Activated CD8-positive, alpha-beta memory T cell treated with anti-CD3 and anti-CD28 coated beads, Interleukin-2, amount 50 U/mL, for 24 hours (primary cell): ENCODE results near the gene PGGT1B.
A peak's percentile ranks its signal among the peaks of the same experiment; 100 is the strongest.

ENCODE experiments used
- DNase-seq: peaks from one replicate; pipeline ENCODE4 v3.0.0-alpha.2; 2020; ENCODE audit errors: extremely low read depth

PGGT1B gene

GRCh38 chr5:115181757-115182156 is 80.9 kb downstream of the PGGT1B start:
- no peak for DNase-seq

GRCh38 chr5:115180165-115180709 is 82.4 kb downstream of the PGGT1B start:
- no peak for DNase-seq

GRCh38 chr5:115179394-115180164 is 83.1 kb downstream of the PGGT1B start:
- DNase-seq, result no peak

DNA sequence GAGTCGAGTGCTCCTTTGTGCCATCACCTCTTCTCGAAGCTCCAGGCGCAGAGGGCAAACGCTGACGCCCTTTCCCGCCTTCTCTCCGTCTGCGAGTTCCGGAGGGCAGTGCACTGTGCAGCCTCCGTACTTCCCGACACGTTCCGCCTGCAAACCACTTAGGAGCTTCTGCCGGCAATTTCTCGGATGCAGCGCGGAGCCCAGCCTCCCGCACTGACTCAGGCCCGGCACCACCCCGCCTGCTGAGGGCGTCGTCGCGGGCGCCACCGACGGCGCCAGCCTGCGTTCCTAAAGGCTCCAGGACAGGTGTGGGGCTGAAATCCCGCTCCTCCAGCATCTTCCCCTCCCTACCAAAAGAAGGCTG is 83.7 kb downstream of the PGGT1B start:
- DNase-seq, result no peak

GRCh38 chr5:115170929-115171510 is 91.7 kb downstream of the PGGT1B start:
- no peak for DNase-seq

DNA sequence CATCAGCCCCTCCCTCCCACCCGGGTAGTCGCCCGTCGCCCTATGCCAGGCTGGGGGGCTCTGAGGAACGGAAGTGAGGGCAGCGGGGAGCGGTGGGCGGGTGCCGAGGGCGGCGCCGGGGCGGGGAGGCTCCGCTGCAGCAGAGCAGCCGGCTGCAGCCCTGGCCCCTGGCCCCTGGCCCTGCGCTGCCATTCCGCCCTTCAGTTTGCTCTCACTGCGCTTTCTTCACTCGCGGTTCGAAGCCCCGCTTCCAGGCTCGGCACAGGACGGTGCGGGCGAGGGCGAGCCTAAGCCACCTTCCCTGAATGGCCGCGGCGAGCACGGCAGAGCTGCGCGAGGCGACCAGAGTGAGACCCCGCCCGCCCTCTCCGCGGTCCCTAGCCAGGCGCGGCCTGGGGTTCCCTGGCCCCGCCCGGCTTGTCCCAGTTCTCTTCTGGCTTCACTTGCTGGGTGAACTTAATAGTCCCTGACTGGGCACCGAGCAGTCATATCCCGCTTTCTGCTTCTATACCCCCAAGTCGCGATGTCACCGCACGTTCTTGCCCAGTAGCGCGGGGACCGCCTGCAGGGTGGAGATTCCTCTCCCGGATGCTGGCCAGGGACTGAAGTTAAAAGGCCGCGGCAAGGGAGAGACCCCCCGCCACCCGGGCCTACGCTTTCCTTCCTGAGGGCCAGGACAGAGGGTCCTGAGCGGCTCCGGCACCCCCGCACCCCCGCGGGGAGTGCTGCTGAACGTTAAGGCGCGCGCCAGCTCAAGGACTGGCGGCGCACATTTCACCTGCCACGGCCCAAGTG is 92.3 kb downstream of the PGGT1B start:
- DNase-seq, result no peak

DNA sequence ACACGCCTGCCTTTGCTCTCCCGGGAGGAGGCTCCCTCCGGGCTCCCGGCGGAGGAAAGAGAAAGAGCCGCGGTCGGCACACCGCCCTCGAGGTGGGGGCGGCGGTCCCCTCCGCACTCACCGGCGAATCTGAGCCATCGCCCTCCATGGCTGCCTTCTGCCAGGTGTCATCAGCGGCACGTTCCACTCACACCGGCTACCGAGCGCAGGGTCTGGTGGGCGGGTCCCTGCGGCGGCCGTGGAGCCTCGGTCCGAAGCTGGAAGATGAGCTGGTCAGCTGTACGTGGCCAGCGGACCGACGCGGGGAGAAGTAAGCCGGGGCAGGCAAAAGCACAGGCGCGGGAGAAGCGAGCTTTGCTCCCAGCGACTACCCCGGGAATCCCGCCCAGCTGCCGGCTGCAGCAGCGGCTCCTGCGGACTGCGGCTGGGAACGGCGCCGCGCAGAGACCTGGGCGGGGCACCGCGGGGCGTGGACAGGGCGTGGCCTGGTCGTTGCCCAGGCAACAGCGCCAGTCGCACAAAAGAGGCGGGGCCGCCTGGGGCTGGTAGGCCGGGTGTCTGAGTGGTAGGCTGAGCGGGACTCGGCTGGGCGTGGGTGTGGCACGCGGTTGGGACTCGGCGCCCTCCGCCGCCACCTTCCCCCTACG is 93.1 kb downstream of the PGGT1B start, which contains the start of gene TRIM36:
Gene TRIM36 (minus strand): TSS at position 422 of the 647 bp plus-strand sequence. CDS start 274 bp downstream, at position 148.
- DNase-seq, result peak; percentile 71

- DNase-seq, result no peak
These were observed 93.7 kb downstream of the PGGT1B start for GRCh38 chr5:115168829-115169486.

DNA sequence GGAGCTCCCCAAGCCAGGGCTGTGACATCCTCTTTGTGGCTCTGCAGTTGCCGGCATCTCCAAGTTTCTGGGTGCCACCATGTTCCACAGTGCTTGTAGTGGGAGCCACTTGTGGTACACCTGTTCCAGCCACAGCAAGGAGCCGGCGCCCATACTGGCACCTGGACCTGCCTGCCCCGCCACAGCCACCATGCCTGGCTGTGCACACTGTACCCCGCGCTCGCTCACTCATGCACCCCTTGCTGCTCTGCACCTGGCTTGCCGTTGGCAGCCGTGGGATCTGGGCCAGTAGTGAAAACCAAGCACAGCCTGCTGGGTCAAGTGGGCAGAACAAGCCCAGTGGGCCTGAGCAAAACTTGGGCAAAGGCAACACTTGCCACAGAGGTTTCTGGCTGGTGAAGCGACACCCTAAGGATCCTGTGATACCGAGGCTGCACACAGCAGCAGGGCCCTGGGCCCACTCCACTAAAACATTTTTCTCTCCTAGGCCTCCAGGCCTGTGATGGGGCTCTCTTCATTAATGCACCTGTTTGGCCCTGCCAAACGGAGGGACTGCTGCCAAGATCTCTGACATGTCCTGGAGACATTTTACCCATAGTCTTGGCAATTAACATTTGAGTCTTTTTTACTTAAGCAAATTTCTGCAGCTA is 95.8 kb downstream of the PGGT1B start:
- no peak for DNase-seq

- no peak for DNase-seq
These were observed 96.9 kb downstream of the PGGT1B start for GRCh38 chr5:115165790-115166189.

- DNase-seq, result no peak
These were observed 101.7 kb downstream of the PGGT1B start for GRCh38 chr5:115160975-115161475.
